Measurements from ENCODE around the gene NR1D1.

Gene NR1D1

GRCh38 chr17:40107522-40108174, 7.3 kb upstream of the NR1D1 start:
- H4K20me1 ChIP-seq (ENCODE audit: insufficient read depth, low read length): no peaks in the 10 kb centered on the region
- no peaks in the 10 kb centered on the region for H3K79me2 ChIP-seq (ENCODE audit: low read length)
- H3K4me3 ChIP-seq (ENCODE audit: low read length): no peak overlapping the region
- no peak overlapping the region for H3K9ac ChIP-seq (ENCODE audit: low read length)
- H3K4me2 ChIP-seq (ENCODE audit: low read depth, low read length): no peak overlapping the region
- DNase-seq: no peak
- no peak overlapping the region for H2AFZ ChIP-seq (ENCODE audit: low read length)
- H3K27ac ChIP-seq (ENCODE audit: low read length): no peak overlapping the region
- no peaks in the 10 kb centered on the region for H3K36me3 ChIP-seq (replicated peaks; ENCODE audit: insufficient read depth, low read length)
- H3K4me1 ChIP-seq (ENCODE audit: low read length): peaks cover 54% of the 10 kb centered on the region
- H3K9me3 ChIP-seq (replicated peaks; ENCODE audit: insufficient read depth, low read length): no peaks in the 10 kb centered on the region
- peaks cover 22% of the 10 kb centered on the region for H3F3A ChIP-seq (ENCODE audit: insufficient read depth, low read length)
- H3K27me3 ChIP-seq (replicated peaks; ENCODE audit: insufficient read depth, low read length): no peaks in the 10 kb centered on the region
- no peaks in the 10 kb centered on the region for H3K9me2 ChIP-seq (replicated peaks; ENCODE audit: insufficient read depth, low read length)
- no peak for TF ChIP-seq EZH2phosphoT487 (IDR thresholded peaks at IDR 0.05; ENCODE audit: low read length)
- TF ChIP-seq CTCF (IDR thresholded peaks at IDR 0.05; ENCODE audit: low read length): no peak
- TF ChIP-seq EZH2 (optimal IDR thresholded peaks at IDR 0.05; ENCODE audit: low read depth, low read length): no peak

GRCh38 chr17:40106760-40107521, 6.6 kb upstream of the NR1D1 start:
- H3K9me2 ChIP-seq (replicated peaks; ENCODE audit: insufficient read depth, low read length): no peaks in the 10 kb centered on the region
- peaks cover 23% of the 10 kb centered on the region for H3F3A ChIP-seq (ENCODE audit: insufficient read depth, low read length)
- H3K36me3 ChIP-seq (replicated peaks; ENCODE audit: insufficient read depth, low read length): no peaks in the 10 kb centered on the region
- H4K20me1 ChIP-seq (ENCODE audit: insufficient read depth, low read length): no peaks in the 10 kb centered on the region
- no peak overlapping the region for H3K4me2 ChIP-seq (ENCODE audit: low read depth, low read length)
- TF ChIP-seq CTCF (IDR thresholded peaks at IDR 0.05; ENCODE audit: low read length): no peak
- TF ChIP-seq EZH2phosphoT487 (IDR thresholded peaks at IDR 0.05; ENCODE audit: low read length): no peak
- no peak for TF ChIP-seq EZH2 (optimal IDR thresholded peaks at IDR 0.05; ENCODE audit: low read depth, low read length)
- H3K9me3 ChIP-seq (replicated peaks; ENCODE audit: insufficient read depth, low read length): no peaks in the 10 kb centered on the region
- H3K9ac ChIP-seq (ENCODE audit: low read length): no peak overlapping the region
- no peak for DNase-seq
- H3K4me1 ChIP-seq (ENCODE audit: low read length): peaks cover 49% of the 10 kb centered on the region
- H3K4me3 ChIP-seq (ENCODE audit: low read length): no peak overlapping the region
- H2AFZ ChIP-seq (ENCODE audit: low read length): no peak overlapping the region
- H3K79me2 ChIP-seq (ENCODE audit: low read length): no peaks in the 10 kb centered on the region
- no peak overlapping the region for H3K27ac ChIP-seq (ENCODE audit: low read length)
- no peaks in the 10 kb centered on the region for H3K27me3 ChIP-seq (replicated peaks; ENCODE audit: insufficient read depth, low read length)

GRCh38 chr17:40105861-40106759, 5.7 kb upstream of the NR1D1 start:
- Histone ChIP-seq H3K9ac (ENCODE audit: low read length) (no peak overlapping the region), H3F3A (ENCODE audit: insufficient read depth, low read length) (peaks cover 24% of the 10 kb centered on the region), H3K4me2 (ENCODE audit: low read depth, low read length) (no peak overlapping the region), H3K9me2 (replicated peaks; ENCODE audit: insufficient read depth, low read length) (no peaks in the 10 kb centered on the region), H3K9me3 (replicated peaks; ENCODE audit: insufficient read depth, low read length) (no peaks in the 10 kb centered on the region), H2AFZ (ENCODE audit: low read length) (no peak overlapping the region), H3K4me1 (ENCODE audit: low read length) (peaks cover 48% of the 10 kb centered on the region), H3K27me3 (replicated peaks; ENCODE audit: insufficient read depth, low read length) (no peaks in the 10 kb centered on the region), H4K20me1 (ENCODE audit: insufficient read depth, low read length) (no peaks in the 10 kb centered on the region), H3K27ac (ENCODE audit: low read length) (no peak overlapping the region), H3K4me3 (ENCODE audit: low read length) (no peak overlapping the region), H3K36me3 (replicated peaks; ENCODE audit: insufficient read depth, low read length) (no peaks in the 10 kb centered on the region), H3K79me2 (ENCODE audit: low read length) (no peaks in the 10 kb centered on the region)
- TF ChIP-seq EZH2 (optimal IDR thresholded peaks at IDR 0.05; ENCODE audit: low read depth, low read length) (no peak), CTCF (IDR thresholded peaks at IDR 0.05; ENCODE audit: low read length) (no peak), EZH2phosphoT487 (IDR thresholded peaks at IDR 0.05; ENCODE audit: low read length) (no peak)
- no peak for DNase-seq

Measured in MM.1S (cell line).